HepG2 (cell line): ENCODE results near the gene HS2ST1. TPM values are rescaled to one million over a fixed set of nuclear protein-coding genes. Genes with fewer than 3 reads are reported as not detected.

Experiments
- ATAC-seq: fragments of 200-7000 bp; cut with Tn5 transposase; 3 replicates; pipeline ENCODE4 v1.9.1; 2020; ENCODE audit warnings: mild to moderate bottlenecking, moderate library complexity
- BruUV-seq: library from RNA; stranded (reverse); fragments of 400-500 nt; replicated peaks from 2 replicates; lab custom pipeline; 2021; lab: Mats Ljungman, UMichigan
- CTCF ChIA-PET: fragments of 300-600 bp; formaldehyde crosslinking; extraction: SDS; loops from one replicate; lab custom pipeline; 2021; ENCODE audit warnings: low total read pairs, inconsistent platforms, low intra/inter-chr PET ratio; lab: Yijun Ruan, JAX
- POLR2A ChIA-PET: fragments of 350-600 bp; sonication (Branson Sonifier 250); formaldehyde crosslinking; loops from one replicate; lab custom pipeline; 2020; ENCODE audit warnings: antibody characterized with exemption, inconsistent platforms; lab: Yijun Ruan, JAX
- DNase-seq: peaks from one replicate; pipeline ENCODE4 v3.0.0-alpha.2; 2015; ENCODE audit warnings: low spot score
- FAIRE-seq: peaks from 3 replicates; lab custom pipeline; 2011; peaks lifted over from hg19 to GRCh38; lab: Jason Lieb, UNC
- H2AFZ ChIP-seq: one replicate; pipeline ENCODE4 v1.6.1; 2011; ENCODE audit warnings: low read length, inconsistent platforms
- H3K27ac ChIP-seq: fragments of 300-600 bp; 3 replicates; pipeline ENCODE4 v1.8.0; 2011; ENCODE audit warnings: mixed run types, mild to moderate bottlenecking, mixed read lengths, low read length, inconsistent platforms; ENCODE audit not compliant: insufficient read depth; ENCODE audit errors: extremely low read length
- H3K27me3 ChIP-seq, 2 experiments: fragments of 200-600 bp in 1 of 2; 2 replicates in 1 of 2; 3 replicates in 1 of 2; pipeline versions ENCODE4 v1.6.0 to v1.8.0; 2011; ENCODE audit warnings: low read length in 2 of 2, mild to moderate bottlenecking in 2 of 2, moderate library complexity in 2 of 2, inconsistent platforms in 1 of 2; ENCODE audit not compliant: insufficient read depth in 2 of 2, control insufficient read depth in 1 of 2
- H3K36me3 ChIP-seq, 2 experiments: fragments of 200-600 bp in 1 of 2; replicated peaks in 1 of 2; 2 replicates in 1 of 2; 3 replicates in 1 of 2; pipeline versions ENCODE4 v1.5.1 to v1.8.0; 2011; ENCODE audit warnings: low read length in 2 of 2, inconsistent platforms in 1 of 2; ENCODE audit not compliant: insufficient read depth in 2 of 2, control insufficient read depth in 1 of 2
- H3K4me1 ChIP-seq: 2 replicates; pipeline ENCODE4 v1.5.1; 2012; ENCODE audit warnings: low read length, inconsistent platforms; ENCODE audit not compliant: insufficient read depth
- H3K4me2 ChIP-seq: 2 replicates; pipeline ENCODE4 v1.6.0; 2011; ENCODE audit warnings: low read depth, low read length, inconsistent platforms
- H3K4me3 ChIP-seq, 3 experiments: fragments of 200-600 bp in 1 of 3; sonication (generic), shearing (Covaris generic) in 1 of 3; replicated peaks in 1 of 3; 2 replicates each; pipeline ENCODE4 v1.5.1; 2011 to 2016; ENCODE audit warnings: low read length in 3 of 3, inconsistent platforms in 2 of 3, low read depth in 2 of 3, mild to moderate bottlenecking in 2 of 3, control low read depth in 1 of 3, mixed read lengths in 1 of 3; ENCODE audit not compliant: insufficient read depth in 1 of 3
- H3K79me2 ChIP-seq: one replicate; pipeline ENCODE4 v1.6.1; 2011; ENCODE audit warnings: low read length, inconsistent platforms; ENCODE audit not compliant: insufficient read depth
- H3K9ac ChIP-seq: 2 replicates; pipeline ENCODE4 v1.6.0; 2011; ENCODE audit warnings: mild to moderate bottlenecking, low read depth, low read length, inconsistent platforms; ENCODE audit not compliant: insufficient read depth
- H3K9me3 ChIP-seq: 2 replicates; pipeline ENCODE4 v1.5.1; 2012; ENCODE audit warnings: mild to moderate bottlenecking, low read length
- H4K20me1 ChIP-seq: 2 replicates; pipeline ENCODE4 v1.6.0; 2011; ENCODE audit warnings: inconsistent platforms, mild to moderate bottlenecking, low read length, moderate library complexity; ENCODE audit not compliant: insufficient read depth
- ATRX ChIP-seq: sonication (generic); formaldehyde crosslinking; IDR thresholded peaks from 2 replicates; pipeline ENCODE4 v1.4.0; 2020; ENCODE audit warnings: missing genetic modification reagents, borderline replicate concordance
- CREB3 ChIP-seq: sonication (generic); formaldehyde crosslinking; IDR thresholded peaks from 2 replicates; pipeline ENCODE4 v1.5.0; 2020; ENCODE audit warnings: missing genetic modification reagents
- HDAC2 ChIP-seq: sonication (generic); formaldehyde crosslinking; IDR thresholded peaks from 2 replicates; pipeline ENCODE4 v1.4.0; 2020; ENCODE audit warnings: missing genetic modification reagents
- ISL2 ChIP-seq: sonication (generic); formaldehyde crosslinking; IDR thresholded peaks from 2 replicates; pipeline ENCODE4 v1.5.0; 2020; ENCODE audit warnings: missing genetic modification reagents
- MBD4 ChIP-seq: IDR thresholded peaks from 2 replicates; pipeline ENCODE4 v1.6.1; 2012; ENCODE audit warnings: low read length, inconsistent platforms, borderline replicate concordance
- NPAS2 ChIP-seq: sonication (generic); formaldehyde crosslinking; IDR thresholded peaks from 2 replicates; pipeline ENCODE4 v1.8.0; 2022; ENCODE audit warnings: mild to moderate bottlenecking, missing genetic modification reagents, borderline replicate concordance
- RARA ChIP-seq: IDR thresholded peaks from 2 replicates; pipeline ENCODE4 v1.6.1; 2016; ENCODE audit warnings: missing genetic modification reagents, missing compliant biosample characterization
- ZMYM3 ChIP-seq: sonication (generic); formaldehyde crosslinking; IDR thresholded peaks from 2 replicates; pipeline ENCODE4 v1.5.1; 2020; ENCODE audit warnings: mild to moderate bottlenecking, missing genetic modification reagents
- ZNF224 ChIP-seq: sonication (generic); formaldehyde crosslinking; IDR thresholded peaks from 2 replicates; pipeline ENCODE4 v1.5.0; 2020; ENCODE audit warnings: mild to moderate bottlenecking, missing genetic modification reagents
- ZNF230 ChIP-seq: sonication (generic); formaldehyde crosslinking; IDR thresholded peaks from 2 replicates; pipeline ENCODE4 v1.4.0; 2020; ENCODE audit warnings: mild to moderate bottlenecking, missing genetic modification reagents
- ZNF431 ChIP-seq: sonication (generic); formaldehyde crosslinking; IDR thresholded peaks from 2 replicates; pipeline ENCODE4 v1.9.0; 2022; ENCODE audit warnings: missing genetic modification reagents, low read depth, mild to moderate bottlenecking, borderline replicate concordance
- ZNF75D ChIP-seq: sonication (generic); formaldehyde crosslinking; IDR thresholded peaks from 2 replicates; pipeline ENCODE4 v1.8.1; 2023; ENCODE audit warnings: missing genetic modification reagents, mild to moderate bottlenecking, borderline replicate concordance
- WGBS: methylation state at CpG from one replicate; pipeline ENCODE4 v1.1.6; 2017; ENCODE audit warnings: low lambda C conversion rate; 5-methylcytosine and 5-hydroxymethylcytosine counted together
- in situ Hi-C: cut with HindIII; loops from 2 replicates; pipeline ENCODE4 v1.10.0; 2017; ENCODE audit warnings: low pct_unique_long_range_greater_than_20kb; ENCODE audit not compliant: extremely low pct_ligation_motif_present
- intact Hi-C: fragments of 100-400 bp; cut with micrococcal nuclease; formaldehyde crosslinking; loops from one replicate; pipeline ENCODE4 v1.10.0; 2022; ENCODE audit not compliant: unreplicated experiment
- polyA plus RNA-seq, 8 experiments: library from polyadenylated mRNA; depleted of rRNA in 3 of 8; stranded (reverse) in 7 of 8; unstranded in 1 of 8; fragments of >200 nt; fragmentation: Illumina TruSeq in 4 of 8; extraction: Trizol in 4 of 8; gene quantifications; 2 replicates each; pipeline versions ENCODE4 v1.2.1 to v1.2.3, GENCODE V29; 2011 to 2016; ENCODE audit warnings: low read depth in 4 of 8, missing spikeins in 1 of 8, mixed read lengths in 1 of 8; ENCODE audit not compliant: insufficient read depth in 1 of 8
- total RNA-seq, 5 experiments: library from RNA; depleted of rRNA; stranded (reverse); fragments of >200 nt; fragmentation: Illumina TruSeq; extraction: Trizol; gene quantifications; 2 replicates each; pipeline ENCODE4 v1.2.3, GENCODE V29; 2016; ENCODE audit warnings: low read depth in 1 of 5
- TF ChIP-seq, protein P1 (sequence below): sonication (generic); formaldehyde crosslinking; IDR thresholded peaks from 2 replicates; pipeline ENCODE4 v1.5.1; 2020; ENCODE audit warnings: missing genetic modification reagents, mild to moderate bottlenecking, borderline replicate concordance

Gene HS2ST1
- total and polyA plus RNA-seq, 2 of the 13 experiments (the other 11 are each of a cell fraction or from before 2014, with no cell fraction given), result 22.1 to 58.7 TPM

- ATAC-seq, result no peak
- H3K4me3 ChIP-seq, result no peak overlapping the region
- H3K27ac ChIP-seq, result no peak overlapping the region
- BruUV-seq, result no TSS peak
- intact Hi-C loops (no loop called here), in situ Hi-C loops (no loop called here)
- no peak for TF ChIP-seq NPAS2 (CRISPR knock-in tag)
- no peak for TF ChIP-seq ZNF224
- TF ChIP-seq ZMYM3 (CRISPR knock-in tag), result no peak
- TF ChIP-seq ISL2 (CRISPR knock-in tag), result no peak
- TF ChIP-seq RARA, result no peak
- TF ChIP-seq, protein P1, sequence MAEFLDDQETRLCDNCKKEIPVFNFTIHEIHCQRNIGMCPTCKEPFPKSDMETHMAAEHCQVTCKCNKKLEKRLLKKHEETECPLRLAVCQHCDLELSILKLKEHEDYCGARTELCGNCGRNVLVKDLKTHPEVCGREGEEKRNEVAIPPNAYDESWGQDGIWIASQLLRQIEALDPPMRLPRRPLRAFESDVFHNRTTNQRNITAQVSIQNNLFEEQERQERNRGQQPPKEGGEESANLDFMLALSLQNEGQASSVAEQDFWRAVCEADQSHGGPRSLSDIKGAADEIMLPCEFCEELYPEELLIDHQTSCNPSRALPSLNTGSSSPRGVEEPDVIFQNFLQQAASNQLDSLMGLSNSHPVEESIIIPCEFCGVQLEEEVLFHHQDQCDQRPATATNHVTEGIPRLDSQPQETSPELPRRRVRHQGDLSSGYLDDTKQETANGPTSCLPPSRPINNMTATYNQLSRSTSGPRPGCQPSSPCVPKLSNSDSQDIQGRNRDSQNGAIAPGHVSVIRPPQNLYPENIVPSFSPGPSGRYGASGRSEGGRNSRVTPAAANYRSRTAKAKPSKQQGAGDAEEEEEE (CRISPR knock-in tag), result no peak
- TF ChIP-seq MBD4, result no peak
- no peak for TF ChIP-seq ZNF230 (CRISPR knock-in tag)
- DNase-seq, result no peak
- H3K27me3 ChIP-seq, result peaks cover 3 to 13% of the 10 kb centered on the region in 2 experiments; a peak in 3 of 5 replicates
- H3K4me2 ChIP-seq, result no peak overlapping the region
- H3K9ac ChIP-seq, result no peak overlapping the region
- H3K79me2 ChIP-seq, result no peaks in the 10 kb centered on the region
- no peaks in the 10 kb centered on the region for H3K9me3 ChIP-seq
- no peaks in the 10 kb centered on the region for H3K36me3 ChIP-seq
- no peak for FAIRE-seq
- H3K4me1 ChIP-seq, result no peaks in the 10 kb centered on the region
- 57% methylated on average over 7 of the region's 9 CpGs for WGBS
- POLR2A ChIA-PET, result no interaction called here
- CTCF ChIA-PET, result no interaction called here
- H2AFZ ChIP-seq, result no peak overlapping the region
- H4K20me1 ChIP-seq, result no peaks in the 10 kb centered on the region
These were observed 241.2 kb downstream of the HS2ST1 start for GRCh38 chr1:87155648-87156047.

- ATAC-seq (no peak), DNase-seq (no peak), FAIRE-seq (no peak)
- no TSS peak for BruUV-seq
- no peaks in the 10 kb centered on the region for H3K36me3 ChIP-seq
- H3K27me3 ChIP-seq, result peaks cover 3 to 13% of the 10 kb centered on the region in 2 experiments; a peak in 3 of 5 replicates
- H3K9ac ChIP-seq, result no peak overlapping the region
- no peak overlapping the region for H2AFZ ChIP-seq
- H4K20me1 ChIP-seq, result no peaks in the 10 kb centered on the region
- TF ChIP-seq ZNF431 (CRISPR knock-in tag), result no peak
- no peak for TF ChIP-seq CREB3
- no peak for TF ChIP-seq ZNF75D (CRISPR knock-in tag)
- no peak for TF ChIP-seq ATRX (CRISPR knock-in tag)
- TF ChIP-seq HDAC2 (CRISPR knock-in tag), result no peak
- H3K4me3 ChIP-seq, result no peak overlapping the region
- in situ Hi-C loops, result no loop called here
- no peaks in the 10 kb centered on the region for H3K79me2 ChIP-seq
- CTCF ChIA-PET, result no interaction called here
- no peak overlapping the region for H3K4me2 ChIP-seq
- H3K9me3 ChIP-seq, result no peaks in the 10 kb centered on the region
- POLR2A ChIA-PET, result no interaction called here
- WGBS, result 46% methylated on average over 6 of the region's 6 CpGs
- no peak overlapping the region for H3K27ac ChIP-seq
- intact Hi-C loops, result no loop called here
- no peaks in the 10 kb centered on the region for H3K4me1 ChIP-seq
These were observed 241.7 kb downstream of the HS2ST1 start for GRCh38 chr1:87156124-87156523.
